ENCODE measurements around the gene CLEC18A. TPM values are rescaled to one million over a fixed set of nuclear protein-coding genes. Genes with fewer than 3 reads are reported as not detected.

The CLEC18A gene
- total RNA-seq, 1 experiment from 2014 or later = 7.6 TPM

DNA sequence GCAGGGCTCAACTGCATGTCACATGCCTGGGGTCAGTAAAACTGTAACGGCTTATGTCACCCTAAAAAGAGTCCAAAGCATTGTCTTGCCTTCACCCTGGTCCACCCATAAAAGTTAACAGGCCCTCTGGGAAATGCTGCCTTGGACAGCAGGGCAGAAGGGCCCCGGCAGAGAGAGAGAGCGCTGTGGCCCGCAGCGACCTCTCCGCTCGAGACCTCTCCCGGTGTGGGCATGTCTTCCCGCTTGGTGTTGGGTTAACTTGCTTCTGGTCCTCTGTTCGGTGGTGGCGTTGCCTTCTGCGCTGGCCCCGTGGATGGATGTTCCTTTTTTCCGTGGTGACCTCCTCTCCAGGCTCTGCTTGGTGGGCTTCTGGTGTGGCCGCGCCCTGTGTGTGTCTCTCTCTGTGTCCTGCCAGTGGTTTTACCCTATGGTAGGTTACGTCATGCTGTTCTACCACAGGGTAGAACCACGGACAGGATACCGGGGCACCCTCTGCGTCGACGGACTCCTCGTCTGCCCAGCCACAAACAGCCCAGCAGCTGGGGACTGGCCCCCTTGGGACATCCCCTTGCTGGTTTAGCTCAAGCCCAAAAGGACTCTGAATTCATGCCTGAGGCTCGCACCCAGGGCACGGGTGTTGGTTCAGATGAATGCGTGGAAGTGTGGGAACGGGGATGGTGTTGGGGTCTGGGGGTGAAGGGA is 18.3 kb upstream of the CLEC18A start:
- intact Hi-C loops (cut with micrococcal nuclease; ENCODE audit: unreplicated experiment) = loop anchor here (10.0 kb wide), 1 partner anchor 228 kb away; no protein-coding TSS in a partner anchor
- H3K36me3 ChIP-seq (ENCODE audit: insufficient read depth, low read length, poor library complexity, severe bottlenecking) = no peaks in the 10 kb centered on the region
- H3K27ac ChIP-seq (ENCODE audit: low read depth, low read length, poor library complexity, severe bottlenecking) = no peak overlapping the region
- no peak for TF ChIP-seq EZH2 (IDR thresholded peaks at IDR 0.05; ENCODE audit: borderline replicate concordance, low read depth, low read length, poor library complexity, severe bottlenecking)
- TF ChIP-seq, protein P1, sequence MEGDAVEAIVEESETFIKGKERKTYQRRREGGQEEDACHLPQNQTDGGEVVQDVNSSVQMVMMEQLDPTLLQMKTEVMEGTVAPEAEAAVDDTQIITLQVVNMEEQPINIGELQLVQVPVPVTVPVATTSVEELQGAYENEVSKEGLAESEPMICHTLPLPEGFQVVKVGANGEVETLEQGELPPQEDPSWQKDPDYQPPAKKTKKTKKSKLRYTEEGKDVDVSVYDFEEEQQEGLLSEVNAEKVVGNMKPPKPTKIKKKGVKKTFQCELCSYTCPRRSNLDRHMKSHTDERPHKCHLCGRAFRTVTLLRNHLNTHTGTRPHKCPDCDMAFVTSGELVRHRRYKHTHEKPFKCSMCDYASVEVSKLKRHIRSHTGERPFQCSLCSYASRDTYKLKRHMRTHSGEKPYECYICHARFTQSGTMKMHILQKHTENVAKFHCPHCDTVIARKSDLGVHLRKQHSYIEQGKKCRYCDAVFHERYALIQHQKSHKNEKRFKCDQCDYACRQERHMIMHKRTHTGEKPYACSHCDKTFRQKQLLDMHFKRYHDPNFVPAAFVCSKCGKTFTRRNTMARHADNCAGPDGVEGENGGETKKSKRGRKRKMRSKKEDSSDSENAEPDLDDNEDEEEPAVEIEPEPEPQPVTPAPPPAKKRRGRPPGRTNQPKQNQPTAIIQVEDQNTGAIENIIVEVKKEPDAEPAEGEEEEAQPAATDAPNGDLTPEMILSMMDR (conservative IDR thresholded peaks at IDR 0.05; ENCODE audit: low read depth, low read length) = no peak
- BruUV-seq (replicated peaks) = no TSS peak
- ChIA-PET CTCF (no interaction called here), POLR2A (ENCODE audit: low non-redundant PET) (no interaction called here)
- no peak overlapping the region for H3K4me3 ChIP-seq (ENCODE audit: low read depth, low read length, poor library complexity, severe bottlenecking)
- H3K9me3 ChIP-seq (ENCODE audit: low read depth, low read length, poor library complexity, severe bottlenecking) = no peaks in the 10 kb centered on the region
- no peak for DNase-seq (ENCODE audit: low spot score)
- no peaks in the 10 kb centered on the region for H3K4me1 ChIP-seq (ENCODE audit: insufficient read depth, low read length, poor library complexity, severe bottlenecking)
- no peaks in the 10 kb centered on the region for H3K27me3 ChIP-seq (replicated peaks; ENCODE audit: insufficient read depth, low read depth, low read length, poor library complexity)

DNA sequence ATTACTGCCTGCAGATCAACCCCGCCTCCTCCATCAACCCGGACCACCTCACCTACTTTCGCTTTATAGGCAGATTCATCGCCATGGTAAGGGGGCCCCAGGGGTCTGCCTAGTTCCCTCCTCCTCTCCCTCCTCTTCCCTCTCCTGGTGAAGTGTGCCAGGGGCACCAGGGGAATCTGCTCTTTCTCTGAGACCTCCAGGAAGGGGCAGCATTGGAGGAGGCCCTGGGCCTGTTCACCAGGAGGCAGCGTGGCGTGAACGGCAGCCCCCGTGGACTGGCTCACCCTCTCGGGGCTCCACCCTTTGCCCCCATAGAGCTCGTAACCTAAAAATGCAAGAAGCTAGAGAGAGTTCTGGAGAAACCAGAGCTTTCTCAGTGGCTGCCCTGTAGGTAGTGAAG is 17.1 kb upstream of the CLEC18A start:
- Histone ChIP-seq H3K27ac (ENCODE audit: low read depth, low read length, poor library complexity, severe bottlenecking) (no peak overlapping the region), H3K9me3 (ENCODE audit: low read depth, low read length, poor library complexity, severe bottlenecking) (no peaks in the 10 kb centered on the region), H3K27me3 (replicated peaks; ENCODE audit: insufficient read depth, low read depth, low read length, poor library complexity) (no peaks in the 10 kb centered on the region), H3K4me1 (ENCODE audit: insufficient read depth, low read length, poor library complexity, severe bottlenecking) (no peaks in the 10 kb centered on the region), H3K36me3 (ENCODE audit: insufficient read depth, low read length, poor library complexity, severe bottlenecking) (no peaks in the 10 kb centered on the region), H3K4me3 (ENCODE audit: low read depth, low read length, poor library complexity, severe bottlenecking) (no peak overlapping the region)
- intact Hi-C loops (cut with micrococcal nuclease; ENCODE audit: unreplicated experiment) = loop anchor here (10.0 kb wide), 1 partner anchor 229 kb away; no protein-coding TSS in a partner anchor
- DNase-seq (ENCODE audit: low spot score) = no peak
- no TSS peak for BruUV-seq (replicated peaks)
- CTCF ChIA-PET = no interaction called here
- POLR2A ChIA-PET (ENCODE audit: low non-redundant PET) = no interaction called here
- TF ChIP-seq EZH2 (IDR thresholded peaks at IDR 0.05; ENCODE audit: borderline replicate concordance, low read depth, low read length, poor library complexity, severe bottlenecking) = no peak
- TF ChIP-seq, protein P1 (conservative IDR thresholded peaks at IDR 0.05; ENCODE audit: low read depth, low read length) = no peak

DNA sequence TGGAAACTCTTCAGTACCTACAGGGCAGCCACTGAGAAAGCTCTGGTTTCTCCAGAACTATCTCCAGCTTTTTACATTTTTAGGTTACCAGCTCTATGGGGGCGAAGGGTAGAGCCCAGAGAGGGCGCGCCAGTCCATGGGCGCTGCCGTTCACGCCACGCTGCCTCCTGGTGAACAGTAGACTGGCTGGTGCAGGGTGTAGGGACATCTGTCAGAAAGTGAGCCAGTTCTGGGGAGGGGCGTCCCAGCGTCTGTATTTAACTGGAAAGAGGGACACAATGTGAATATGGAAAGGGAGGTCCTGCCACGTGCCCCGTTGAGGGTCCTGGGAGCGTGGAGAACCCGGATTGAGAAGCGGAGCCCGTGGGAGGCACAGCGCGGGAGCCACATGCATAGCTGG is 16.4 kb upstream of the CLEC18A start:
- no peak for DNase-seq (ENCODE audit: low spot score)
- ChIA-PET CTCF (no interaction called here), POLR2A (ENCODE audit: low non-redundant PET) (no interaction called here)
- no peaks in the 10 kb centered on the region for H3K9me3 ChIP-seq (ENCODE audit: low read depth, low read length, poor library complexity, severe bottlenecking)
- no peaks in the 10 kb centered on the region for H3K27me3 ChIP-seq (replicated peaks; ENCODE audit: insufficient read depth, low read depth, low read length, poor library complexity)
- TF ChIP-seq, protein P1 (conservative IDR thresholded peaks at IDR 0.05; ENCODE audit: low read depth, low read length) = no peak
- no peak for TF ChIP-seq EZH2 (IDR thresholded peaks at IDR 0.05; ENCODE audit: borderline replicate concordance, low read depth, low read length, poor library complexity, severe bottlenecking)
- H3K4me3 ChIP-seq (ENCODE audit: low read depth, low read length, poor library complexity, severe bottlenecking) = no peak overlapping the region
- intact Hi-C loops (cut with micrococcal nuclease; ENCODE audit: unreplicated experiment) = loop anchor here (5.0 to 10.0 kb wide), 2 partner anchors 230 to 537 kb away; no protein-coding TSS in a partner anchor
- no peak overlapping the region for H3K27ac ChIP-seq (ENCODE audit: low read depth, low read length, poor library complexity, severe bottlenecking)
- BruUV-seq (replicated peaks) = no TSS peak
- no peaks in the 10 kb centered on the region for H3K36me3 ChIP-seq (ENCODE audit: insufficient read depth, low read length, poor library complexity, severe bottlenecking)
- no peaks in the 10 kb centered on the region for H3K4me1 ChIP-seq (ENCODE audit: insufficient read depth, low read length, poor library complexity, severe bottlenecking)
